LNCAP (cell line): ENCODE results near the gene CATSPER1.

ENCODE experiments used
- TF ChIP-seq, protein P1 (sequence below): fragments of 450-650 bp; IDR thresholded peaks from 2 replicates; pipeline ENCODE4 v1.5.1; 2017; ENCODE audit warnings: mild to moderate bottlenecking

CATSPER1 gene

DNA sequence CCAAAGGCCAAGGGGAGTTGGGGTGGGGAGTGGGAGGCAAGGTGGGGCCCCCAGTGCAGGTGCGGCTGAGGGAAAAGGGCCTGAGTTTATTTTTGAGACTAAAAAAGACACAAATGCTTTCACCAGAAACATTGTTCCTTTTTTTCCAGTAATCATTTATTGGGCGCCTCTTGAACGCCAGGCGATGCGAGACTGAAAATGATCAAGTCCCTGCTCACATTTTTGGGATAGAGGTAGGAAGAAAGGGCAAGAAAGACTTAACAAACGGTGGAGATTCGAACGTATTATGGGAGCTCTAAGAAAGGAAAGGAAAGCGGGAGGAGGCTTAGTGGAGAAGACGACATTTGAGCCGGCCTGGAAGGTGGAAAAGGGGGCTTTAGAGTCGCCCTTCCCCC lies 25.1 kb upstream of the CATSPER1 start:
- TF ChIP-seq, protein P1, sequence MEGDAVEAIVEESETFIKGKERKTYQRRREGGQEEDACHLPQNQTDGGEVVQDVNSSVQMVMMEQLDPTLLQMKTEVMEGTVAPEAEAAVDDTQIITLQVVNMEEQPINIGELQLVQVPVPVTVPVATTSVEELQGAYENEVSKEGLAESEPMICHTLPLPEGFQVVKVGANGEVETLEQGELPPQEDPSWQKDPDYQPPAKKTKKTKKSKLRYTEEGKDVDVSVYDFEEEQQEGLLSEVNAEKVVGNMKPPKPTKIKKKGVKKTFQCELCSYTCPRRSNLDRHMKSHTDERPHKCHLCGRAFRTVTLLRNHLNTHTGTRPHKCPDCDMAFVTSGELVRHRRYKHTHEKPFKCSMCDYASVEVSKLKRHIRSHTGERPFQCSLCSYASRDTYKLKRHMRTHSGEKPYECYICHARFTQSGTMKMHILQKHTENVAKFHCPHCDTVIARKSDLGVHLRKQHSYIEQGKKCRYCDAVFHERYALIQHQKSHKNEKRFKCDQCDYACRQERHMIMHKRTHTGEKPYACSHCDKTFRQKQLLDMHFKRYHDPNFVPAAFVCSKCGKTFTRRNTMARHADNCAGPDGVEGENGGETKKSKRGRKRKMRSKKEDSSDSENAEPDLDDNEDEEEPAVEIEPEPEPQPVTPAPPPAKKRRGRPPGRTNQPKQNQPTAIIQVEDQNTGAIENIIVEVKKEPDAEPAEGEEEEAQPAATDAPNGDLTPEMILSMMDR, result no peak

DNA sequence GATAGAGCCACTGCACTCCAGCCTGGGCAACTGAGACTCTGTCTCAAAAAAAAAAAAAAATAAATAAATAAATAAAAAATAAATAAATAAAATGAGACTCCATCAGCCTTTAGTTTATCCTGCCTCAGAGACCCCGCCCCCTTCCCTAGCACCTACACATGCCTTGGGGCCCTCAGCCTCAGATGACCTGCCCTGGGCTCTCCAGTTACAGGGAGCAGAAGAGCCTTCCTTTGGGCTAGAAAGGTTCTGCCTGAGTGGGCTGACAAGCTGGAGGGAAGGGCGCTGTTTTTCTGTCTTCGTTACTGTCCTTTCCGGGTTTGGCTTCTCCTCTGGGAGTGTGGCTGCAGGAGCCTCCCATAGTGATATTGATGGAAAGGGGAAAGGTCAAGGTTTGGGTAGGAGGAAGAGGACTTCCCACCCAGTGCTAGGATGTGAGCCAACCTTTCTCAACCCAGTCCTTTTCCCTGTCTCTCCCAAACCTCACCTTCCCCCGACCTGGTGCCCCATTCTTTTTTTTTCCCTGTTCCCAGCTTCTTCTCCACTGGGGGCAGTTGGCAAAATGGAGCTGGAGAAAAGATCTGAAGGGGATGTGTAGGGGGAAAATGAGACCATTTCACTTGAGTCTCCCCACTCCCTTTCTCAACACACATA lies 24.4 kb upstream of the CATSPER1 start:
- TF ChIP-seq, protein P1, result no peak

DNA sequence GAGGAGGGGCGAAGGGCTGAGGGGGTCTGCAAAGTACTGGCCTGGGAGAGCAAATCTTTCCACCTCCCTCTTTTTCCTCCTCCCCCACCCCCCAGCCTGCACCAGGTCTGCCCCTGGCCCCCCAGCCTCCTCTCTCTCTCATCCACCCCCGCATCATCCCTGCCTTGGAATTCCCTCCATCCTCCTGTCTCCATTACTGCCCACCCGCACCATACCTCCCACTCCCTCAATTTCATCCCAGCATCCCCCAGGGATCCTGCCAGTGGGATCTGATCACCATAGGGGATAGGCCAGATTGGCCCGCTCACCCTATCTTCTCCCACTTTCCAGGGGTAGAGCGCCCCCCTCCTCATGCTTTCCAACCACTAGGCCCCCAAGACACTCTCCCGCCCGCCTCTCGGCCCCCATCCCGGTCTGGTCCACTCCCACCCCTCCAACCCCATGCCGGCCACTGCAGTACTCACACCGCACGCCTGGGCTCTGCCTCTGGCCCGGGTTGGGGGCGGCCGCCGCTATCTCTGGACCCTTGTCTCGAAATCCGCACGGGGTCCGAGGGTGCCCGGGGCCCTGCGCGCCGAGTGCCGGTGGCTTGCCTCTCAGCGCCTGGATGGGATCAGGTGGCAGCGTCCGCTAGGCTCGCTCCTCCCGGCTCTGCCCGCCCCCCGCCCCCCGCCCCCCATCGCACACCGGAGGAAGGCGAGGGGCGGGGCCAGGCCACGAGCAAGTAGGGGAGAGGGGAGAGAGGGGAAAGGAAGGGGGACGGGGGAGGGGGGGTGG lies 22.5 kb upstream of the CATSPER1 start, which contains the start of gene GAL3ST3:
GAL3ST3 (minus strand) TSS at position 615 of the 777 bp plus-strand sequence. CDS start 3,746 bp downstream, outside the sequence.
- TF ChIP-seq, protein P1, result no peak

DNA sequence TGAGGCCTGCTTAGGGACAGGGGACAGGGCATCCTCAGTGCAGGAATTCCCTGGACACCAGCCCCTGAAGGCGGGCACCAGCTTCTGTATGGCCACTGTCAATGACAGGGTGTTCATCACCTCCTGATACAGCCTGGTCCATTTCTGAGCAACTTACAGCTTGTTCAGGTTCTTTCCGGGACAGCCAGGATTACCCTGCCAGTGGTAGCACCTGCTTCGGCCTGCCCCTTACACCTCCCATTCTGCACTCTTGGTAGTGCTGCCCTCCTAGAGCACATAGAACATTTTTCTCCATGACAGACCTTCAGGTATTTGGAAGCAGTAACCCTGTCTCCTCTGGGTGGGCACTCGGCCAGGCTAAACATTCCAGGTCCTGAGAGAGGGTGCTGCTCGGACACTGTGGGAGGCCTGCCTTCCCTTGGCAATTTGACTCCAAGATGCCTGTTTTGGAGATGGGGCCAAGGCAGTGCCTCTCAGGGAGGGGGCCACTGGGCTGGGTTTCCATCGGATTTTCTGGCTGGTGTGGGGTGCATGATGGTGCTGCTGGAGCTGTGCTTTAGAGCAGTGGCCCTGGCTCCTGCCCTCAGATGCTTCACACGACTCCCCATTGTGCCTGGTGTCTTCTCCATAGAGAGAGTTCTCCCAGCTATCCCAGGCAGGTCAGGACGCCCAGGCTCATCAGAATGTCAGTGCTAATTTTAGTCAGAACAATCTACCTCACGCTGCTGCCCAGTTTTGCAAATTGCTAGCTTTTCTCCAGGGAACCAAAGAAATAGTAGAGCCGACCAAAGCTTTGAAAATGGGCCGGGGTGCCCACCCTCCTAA lies 21.5 kb upstream of the CATSPER1 start:
- TF ChIP-seq, protein P1, result no peak

DNA sequence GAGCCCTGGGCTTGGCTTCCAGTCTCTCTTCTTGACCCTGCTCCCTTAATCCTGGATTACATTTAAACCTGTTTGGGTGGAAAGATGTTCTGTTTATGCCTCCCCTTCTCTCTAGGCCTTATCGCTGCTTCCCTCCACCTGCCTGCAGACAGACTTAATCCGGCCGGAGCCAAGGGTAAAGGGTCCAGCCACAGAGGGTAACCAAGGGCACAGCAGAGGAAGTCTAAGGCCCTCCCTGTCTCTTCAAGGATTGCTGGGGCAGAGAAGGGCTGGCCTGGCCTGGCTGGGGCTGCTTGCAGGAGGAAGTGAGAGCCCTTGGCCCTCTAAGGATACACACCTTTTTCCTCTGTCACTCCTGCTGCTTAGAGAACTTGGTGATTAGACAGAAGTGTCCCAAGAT lies 20.6 kb upstream of the CATSPER1 start:
- TF ChIP-seq, protein P1, result no peak

DNA sequence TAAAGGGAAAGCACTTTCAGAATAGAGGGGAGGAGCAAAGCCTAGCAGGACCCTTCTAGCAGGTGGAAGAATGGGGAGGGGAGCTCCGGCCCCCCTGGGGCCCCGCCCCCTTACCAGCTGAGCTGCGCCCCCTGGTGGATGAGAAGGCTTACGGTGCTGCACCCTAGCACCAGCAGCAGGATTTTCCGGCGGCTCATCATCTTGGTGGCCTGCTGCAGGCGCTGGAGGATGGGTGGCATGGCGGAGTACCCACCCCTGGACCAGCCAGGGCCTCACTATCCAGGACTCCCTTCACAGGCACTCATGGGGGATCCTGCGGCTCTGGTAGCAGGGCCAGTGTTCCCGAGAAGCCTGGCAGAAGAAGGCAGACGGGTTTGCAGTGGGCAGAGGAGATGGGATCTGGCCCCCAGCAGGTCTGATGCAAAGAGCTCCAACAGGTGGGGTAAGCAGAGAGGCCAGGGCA lies 18.9 kb upstream of the CATSPER1 start:
- TF ChIP-seq, protein P1, result peak; percentile 97

DNA sequence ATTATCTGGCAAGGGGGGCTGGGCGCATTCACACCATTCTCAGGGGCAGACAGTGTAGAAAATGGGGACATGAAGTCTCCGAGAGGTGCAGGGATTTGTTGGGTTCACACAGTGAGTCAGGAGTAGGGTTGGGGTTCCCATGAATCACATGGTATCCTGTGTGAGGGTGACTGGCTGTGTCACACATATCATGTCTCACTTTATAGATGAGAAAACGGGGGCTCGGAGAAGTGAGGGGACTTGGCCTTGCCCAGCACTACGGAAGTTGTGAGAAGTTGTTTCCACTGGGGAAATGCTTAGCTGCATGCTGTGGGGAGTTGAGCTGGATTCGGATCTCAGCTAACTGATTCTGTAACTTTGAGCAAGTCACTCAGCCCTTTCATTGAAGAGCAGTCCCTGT lies 18.5 kb upstream of the CATSPER1 start:
- TF ChIP-seq, protein P1, result no peak
